WTC11 (cell line): Measurements from ENCODE around the gene MYCBPAP. TPM values are rescaled to one million over a fixed set of nuclear protein-coding genes. Genes with fewer than 3 reads are reported as not detected.

ENCODE experiments used
- ATAC-seq: fragments of 200-7000 bp; cut with Tn5 transposase; 2 replicates; pipeline ENCODE4 v1.10.0; 2021; ENCODE audit warnings: mild to moderate bottlenecking, moderate library complexity
- CTCF ChIA-PET: fragments of 300-600 bp; sonication (Branson Sonifier 250); formaldehyde crosslinking; loops from one replicate; lab custom pipeline; 2021; ENCODE audit warnings: antibody characterized with exemption; lab: Charles Lee
- POLR2A ChIA-PET: fragments of 350-600 bp; sonication (Branson Sonifier 250); formaldehyde crosslinking; loops from one replicate; lab custom pipeline; 2021; ENCODE audit warnings: antibody characterized with exemption; lab: Charles Lee
- DNase-seq: peaks from one replicate; pipeline ENCODE4 v3.0.0; 2021; ENCODE audit warnings: low spot score
- H3K27ac Mint-ChIP-seq: 2 replicates; pipeline ENCODE4 v1.8.0; 2021; ENCODE audit warnings: mixed read lengths
- H3K27me3 Mint-ChIP-seq: 2 replicates; pipeline ENCODE4 v1.8.0; 2021; ENCODE audit warnings: low read depth, mild to moderate bottlenecking, moderate library complexity, mixed read lengths
- H3K36me3 Mint-ChIP-seq: 2 replicates; pipeline ENCODE4 v1.8.0; 2021; ENCODE audit warnings: mixed read lengths
- H3K4me1 Mint-ChIP-seq: 2 replicates; pipeline ENCODE4 v1.8.0; 2022; ENCODE audit warnings: mixed read lengths
- H3K4me3 Mint-ChIP-seq: 2 replicates; pipeline ENCODE4 v1.8.0; 2021; ENCODE audit warnings: mild to moderate bottlenecking, moderate library complexity, mixed read lengths
- H3K9me3 Mint-ChIP-seq: 2 replicates; pipeline ENCODE4 v1.8.0; 2021; ENCODE audit warnings: mixed read lengths
- CREM ChIP-seq: sonication (generic); formaldehyde crosslinking; IDR thresholded peaks from 2 replicates; pipeline ENCODE4 v1.8.1; 2022; ENCODE audit warnings: mild to moderate bottlenecking, missing genetic modification reagents, moderate library complexity
- ESRRA ChIP-seq: sonication (generic); formaldehyde crosslinking; IDR thresholded peaks from 2 replicates; pipeline ENCODE4 v1.8.1; 2022; ENCODE audit warnings: mild to moderate bottlenecking, missing genetic modification reagents, borderline replicate concordance
- FOXK1 ChIP-seq: sonication (generic); formaldehyde crosslinking; IDR thresholded peaks from 2 replicates; pipeline ENCODE4 v1.8.0; 2022; ENCODE audit warnings: mild to moderate bottlenecking, moderate library complexity, missing genetic modification reagents
- FOXP1 ChIP-seq: sonication (generic); formaldehyde crosslinking; IDR thresholded peaks from 2 replicates; pipeline ENCODE4 v1.8.0; 2022; ENCODE audit warnings: missing genetic modification reagents, mild to moderate bottlenecking, moderate library complexity, borderline replicate concordance
- HMGA2 ChIP-seq: fragments of 250-450 bp; sonication (Bioruptor Pico); IDR thresholded peaks from 2 replicates; pipeline ENCODE4 v1.4.0; 2021; ENCODE audit warnings: mild to moderate bottlenecking, moderate library complexity
- IRF2 ChIP-seq: sonication (generic); formaldehyde crosslinking; IDR thresholded peaks from 2 replicates; pipeline ENCODE4 v1.8.0; 2022; ENCODE audit warnings: low read depth, missing genetic modification reagents, borderline replicate concordance
- NFYB ChIP-seq: sonication (generic); formaldehyde crosslinking; conservative IDR thresholded peaks from 2 replicates; pipeline ENCODE4 v1.8.0; 2022; ENCODE audit warnings: low read depth, missing genetic modification reagents
- NR1H2 ChIP-seq: sonication (generic); formaldehyde crosslinking; IDR thresholded peaks from 2 replicates; pipeline ENCODE4 v1.9.0; 2021; ENCODE audit warnings: mild to moderate bottlenecking, moderate library complexity, missing genetic modification reagents
- NR2C2 ChIP-seq: sonication (generic); formaldehyde crosslinking; IDR thresholded peaks from 2 replicates; pipeline ENCODE4 v1.8.0; 2022; ENCODE audit warnings: mild to moderate bottlenecking, missing genetic modification reagents
- PRRX2 ChIP-seq: fragments of 250-450 bp; sonication (Bioruptor Pico); IDR thresholded peaks from 2 replicates; pipeline ENCODE4 v1.8.0; 2021; ENCODE audit warnings: mild to moderate bottlenecking
- SMAD3 ChIP-seq: sonication (generic); formaldehyde crosslinking; IDR thresholded peaks from 2 replicates; pipeline ENCODE4 v1.8.0; 2022; ENCODE audit warnings: missing genetic modification reagents, mild to moderate bottlenecking, borderline replicate concordance
- SMAD4 ChIP-seq: sonication (generic); formaldehyde crosslinking; IDR thresholded peaks from 2 replicates; pipeline ENCODE4 v1.8.0; 2022; ENCODE audit warnings: mild to moderate bottlenecking, missing genetic modification reagents
- SP1 ChIP-seq: sonication (generic); formaldehyde crosslinking; conservative IDR thresholded peaks from 2 replicates; pipeline ENCODE4 v1.8.1; 2022; ENCODE audit warnings: missing genetic modification reagents
- ZBTB21 ChIP-seq: sonication (generic); formaldehyde crosslinking; IDR thresholded peaks from 2 replicates; pipeline ENCODE4 v1.8.1; 2023; ENCODE audit warnings: mild to moderate bottlenecking, missing genetic modification reagents, borderline replicate concordance
- ZNF219 ChIP-seq: sonication (generic); formaldehyde crosslinking; IDR thresholded peaks from 2 replicates; pipeline ENCODE4 v1.8.0; 2023; ENCODE audit warnings: missing genetic modification reagents, mild to moderate bottlenecking, borderline replicate concordance
- ZNF423 ChIP-seq: fragments of 250-450 bp; sonication (Bioruptor Pico); IDR thresholded peaks from 2 replicates; pipeline ENCODE4 v2.1.2; 2022; ENCODE audit warnings: mild to moderate bottlenecking, moderate library complexity
- total RNA-seq: library from RNA; stranded (reverse); gene quantifications from 3 replicates; pipeline ENCODE4 v1.2.3, GENCODE V29; 2021
- TF ChIP-seq, protein P1 (sequence below): fragments of 250-450 bp; sonication (Bioruptor Pico); IDR thresholded peaks from 2 replicates; pipeline ENCODE4 v1.9.0; 2021; ENCODE audit warnings: moderate library complexity, mild to moderate bottlenecking, inconsistent platforms, borderline replicate concordance
- TF ChIP-seq, protein P2 (sequence below): sonication (generic); formaldehyde crosslinking; IDR thresholded peaks from 2 replicates; pipeline ENCODE4 v1.8.0; 2022; ENCODE audit warnings: mild to moderate bottlenecking, missing genetic modification reagents
- TF ChIP-seq, protein P3 (sequence below): sonication (generic); formaldehyde crosslinking; IDR thresholded peaks from 2 replicates; pipeline ENCODE4 v1.8.0; 2023; ENCODE audit warnings: missing genetic modification reagents, mild to moderate bottlenecking, borderline replicate concordance
- TF ChIP-seq, protein P4 (sequence below): sonication (generic); formaldehyde crosslinking; IDR thresholded peaks from 2 replicates; pipeline ENCODE4 v1.8.0; 2023; ENCODE audit warnings: mild to moderate bottlenecking, missing genetic modification reagents
- TF ChIP-seq, protein P5 (sequence below): sonication (generic); formaldehyde crosslinking; IDR thresholded peaks from 2 replicates; pipeline ENCODE4 v1.8.1; 2022; ENCODE audit warnings: missing genetic modification reagents, borderline replicate concordance

Gene MYCBPAP
- total RNA-seq, 1 experiment from 2014 or later: 5.7 TPM

DNA sequence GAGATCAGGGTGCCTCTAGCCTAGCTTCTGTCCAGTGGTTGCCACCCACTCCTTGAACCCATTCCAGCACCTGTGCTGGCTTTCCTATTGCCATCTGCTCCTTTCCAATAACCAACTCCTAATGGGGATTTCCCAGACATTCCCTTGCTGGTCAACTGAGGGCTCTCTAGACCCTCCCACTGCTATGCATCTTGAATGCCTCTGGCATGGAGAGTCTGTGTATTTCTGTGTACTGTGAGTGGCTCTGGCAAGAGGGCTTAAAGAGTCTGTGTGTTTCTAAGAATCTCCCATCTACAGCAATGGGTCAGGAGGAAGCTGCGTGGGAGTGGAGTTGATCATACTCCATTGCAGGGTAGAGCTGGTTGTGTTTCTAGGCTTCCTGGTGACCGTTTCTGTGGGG, 13.3 kb downstream of the MYCBPAP start (continued):
- TF ChIP-seq SMAD4 (CRISPR knock-in tag): no peak
- TF ChIP-seq NR2C2 (CRISPR knock-in tag): no peak
- TF ChIP-seq IRF2 (CRISPR knock-in tag): no peak
- no peak for TF ChIP-seq ZNF219
- TF ChIP-seq, protein P1, sequence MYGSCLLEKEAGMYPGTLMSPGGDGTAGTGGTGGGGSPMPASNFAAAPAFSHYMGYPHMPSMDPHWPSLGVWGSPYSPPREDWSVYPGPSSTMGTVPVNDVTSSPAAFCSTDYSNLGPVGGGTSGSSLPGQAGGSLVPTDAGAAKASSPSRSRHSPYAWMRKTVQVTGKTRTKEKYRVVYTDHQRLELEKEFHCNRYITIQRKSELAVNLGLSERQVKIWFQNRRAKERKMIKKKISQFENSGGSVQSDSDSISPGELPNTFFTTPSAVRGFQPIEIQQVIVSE: no peak

DNA sequence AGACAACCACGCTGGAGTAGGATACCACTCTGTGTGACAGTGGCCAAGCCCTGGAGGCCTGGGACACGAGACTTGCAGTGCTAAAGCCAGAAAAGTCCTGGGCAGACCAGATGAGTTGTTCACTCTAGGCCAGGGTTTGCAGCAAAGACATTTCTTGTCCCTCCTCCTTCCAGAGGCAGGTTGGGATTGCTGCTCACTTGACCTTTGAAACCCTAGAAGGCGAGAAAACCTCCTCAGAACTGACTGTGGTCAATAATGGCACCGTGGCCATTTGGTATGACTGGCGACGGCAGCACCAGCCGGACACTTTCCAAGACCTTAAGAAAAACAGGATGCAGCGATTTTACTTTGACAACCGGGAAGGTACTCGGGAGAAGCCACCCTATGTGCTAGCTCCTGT, 14.5 kb downstream of the MYCBPAP start:
- ChIA-PET CTCF (no interaction called here), POLR2A (interaction anchor here (1.0 kb wide), 1 partner anchor 9 kb away, joined by 3 read pairs; no protein-coding TSS in a partner anchor)
- Mint-ChIP-seq H3K9me3 (no peaks in the 10 kb centered on the region), H3K27ac (no peak overlapping the region), H3K4me3 (no peak overlapping the region), H3K4me1 (peaks cover 6% of the 10 kb centered on the region), H3K36me3 (no peaks in the 10 kb centered on the region), H3K27me3 (no peaks in the 10 kb centered on the region; the same call in 1 of the 2 replicates)
- ATAC-seq (no peak), DNase-seq (no peak)
- TF ChIP-seq, protein P2, sequence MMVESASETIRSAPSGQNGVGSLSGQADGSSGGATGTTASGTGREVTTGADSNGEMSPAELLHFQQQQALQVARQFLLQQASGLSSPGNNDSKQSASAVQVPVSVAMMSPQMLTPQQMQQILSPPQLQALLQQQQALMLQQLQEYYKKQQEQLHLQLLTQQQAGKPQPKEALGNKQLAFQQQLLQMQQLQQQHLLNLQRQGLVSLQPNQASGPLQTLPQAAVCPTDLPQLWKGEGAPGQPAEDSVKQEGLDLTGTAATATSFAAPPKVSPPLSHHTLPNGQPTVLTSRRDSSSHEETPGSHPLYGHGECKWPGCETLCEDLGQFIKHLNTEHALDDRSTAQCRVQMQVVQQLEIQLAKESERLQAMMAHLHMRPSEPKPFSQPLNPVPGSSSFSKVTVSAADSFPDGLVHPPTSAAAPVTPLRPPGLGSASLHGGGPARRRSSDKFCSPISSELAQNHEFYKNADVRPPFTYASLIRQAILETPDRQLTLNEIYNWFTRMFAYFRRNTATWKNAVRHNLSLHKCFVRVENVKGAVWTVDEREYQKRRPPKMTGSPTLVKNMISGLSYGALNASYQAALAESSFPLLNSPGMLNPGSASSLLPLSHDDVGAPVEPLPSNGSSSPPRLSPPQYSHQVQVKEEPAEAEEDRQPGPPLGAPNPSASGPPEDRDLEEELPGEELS (CRISPR knock-in tag): no peak
- TF ChIP-seq, protein P3, sequence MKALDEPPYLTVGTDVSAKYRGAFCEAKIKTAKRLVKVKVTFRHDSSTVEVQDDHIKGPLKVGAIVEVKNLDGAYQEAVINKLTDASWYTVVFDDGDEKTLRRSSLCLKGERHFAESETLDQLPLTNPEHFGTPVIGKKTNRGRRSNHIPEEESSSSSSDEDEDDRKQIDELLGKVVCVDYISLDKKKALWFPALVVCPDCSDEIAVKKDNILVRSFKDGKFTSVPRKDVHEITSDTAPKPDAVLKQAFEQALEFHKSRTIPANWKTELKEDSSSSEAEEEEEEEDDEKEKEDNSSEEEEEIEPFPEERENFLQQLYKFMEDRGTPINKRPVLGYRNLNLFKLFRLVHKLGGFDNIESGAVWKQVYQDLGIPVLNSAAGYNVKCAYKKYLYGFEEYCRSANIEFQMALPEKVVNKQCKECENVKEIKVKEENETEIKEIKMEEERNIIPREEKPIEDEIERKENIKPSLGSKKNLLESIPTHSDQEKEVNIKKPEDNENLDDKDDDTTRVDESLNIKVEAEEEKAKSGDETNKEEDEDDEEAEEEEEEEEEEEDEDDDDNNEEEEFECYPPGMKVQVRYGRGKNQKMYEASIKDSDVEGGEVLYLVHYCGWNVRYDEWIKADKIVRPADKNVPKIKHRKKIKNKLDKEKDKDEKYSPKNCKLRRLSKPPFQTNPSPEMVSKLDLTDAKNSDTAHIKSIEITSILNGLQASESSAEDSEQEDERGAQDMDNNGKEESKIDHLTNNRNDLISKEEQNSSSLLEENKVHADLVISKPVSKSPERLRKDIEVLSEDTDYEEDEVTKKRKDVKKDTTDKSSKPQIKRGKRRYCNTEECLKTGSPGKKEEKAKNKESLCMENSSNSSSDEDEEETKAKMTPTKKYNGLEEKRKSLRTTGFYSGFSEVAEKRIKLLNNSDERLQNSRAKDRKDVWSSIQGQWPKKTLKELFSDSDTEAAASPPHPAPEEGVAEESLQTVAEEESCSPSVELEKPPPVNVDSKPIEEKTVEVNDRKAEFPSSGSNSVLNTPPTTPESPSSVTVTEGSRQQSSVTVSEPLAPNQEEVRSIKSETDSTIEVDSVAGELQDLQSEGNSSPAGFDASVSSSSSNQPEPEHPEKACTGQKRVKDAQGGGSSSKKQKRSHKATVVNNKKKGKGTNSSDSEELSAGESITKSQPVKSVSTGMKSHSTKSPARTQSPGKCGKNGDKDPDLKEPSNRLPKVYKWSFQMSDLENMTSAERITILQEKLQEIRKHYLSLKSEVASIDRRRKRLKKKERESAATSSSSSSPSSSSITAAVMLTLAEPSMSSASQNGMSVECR (CRISPR knock-in tag): no peak
- TF ChIP-seq SMAD4 (CRISPR knock-in tag) (no peak), FOXP1 (no peak), ZBTB21 (no peak), CREM (CRISPR knock-in tag) (no peak), NFYB (no peak), NR1H2 (CRISPR knock-in tag) (no peak), ZNF423 (no peak), HMGA2 (no peak), SMAD3 (no peak)
- TF ChIP-seq, all 79 proteins: peak for 0

DNA sequence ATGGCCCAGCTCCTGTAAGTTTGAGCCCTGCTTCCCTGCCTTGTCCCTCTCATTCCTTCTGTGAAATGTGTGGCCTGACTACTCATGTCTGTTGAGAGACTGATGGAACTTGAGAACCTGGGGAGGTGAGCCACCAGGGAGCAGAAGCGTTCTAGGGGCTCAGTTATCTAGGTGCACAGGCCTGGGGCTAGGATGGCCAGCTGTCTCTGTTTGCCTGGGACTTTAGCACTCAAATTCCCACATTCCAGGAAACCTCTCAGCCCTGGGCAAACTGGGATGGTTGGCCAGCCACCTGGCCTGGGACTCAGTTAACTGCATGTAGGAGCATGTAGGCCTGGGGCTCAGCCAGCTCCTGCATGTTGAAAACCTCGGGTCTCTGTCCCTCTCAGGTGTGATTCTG, 15.0 kb downstream of the MYCBPAP start:
- ATAC-seq: no peak
- ChIA-PET POLR2A (interaction anchor here (1.0 kb wide), 1 partner anchor 9 kb away, joined by 3 read pairs; no protein-coding TSS in a partner anchor), CTCF (no interaction called here)
- DNase-seq: no peak
- no peak overlapping the region for H3K27ac Mint-ChIP-seq
- H3K9me3 Mint-ChIP-seq: no peaks in the 10 kb centered on the region
- H3K36me3 Mint-ChIP-seq: no peaks in the 10 kb centered on the region
- H3K27me3 Mint-ChIP-seq: no peaks in the 10 kb centered on the region; the same call in 1 of the 2 replicates
- H3K4me1 Mint-ChIP-seq: peaks cover 6% of the 10 kb centered on the region
- H3K4me3 Mint-ChIP-seq: no peak overlapping the region
- TF ChIP-seq ESRRA (CRISPR knock-in tag) (no peak), SP1 (CRISPR knock-in tag) (no peak), NR1H2 (CRISPR knock-in tag) (no peak), PRRX2 (CRISPR knock-in tag) (no peak), FOXK1 (CRISPR knock-in tag) (no peak)
- TF ChIP-seq, protein P4, sequence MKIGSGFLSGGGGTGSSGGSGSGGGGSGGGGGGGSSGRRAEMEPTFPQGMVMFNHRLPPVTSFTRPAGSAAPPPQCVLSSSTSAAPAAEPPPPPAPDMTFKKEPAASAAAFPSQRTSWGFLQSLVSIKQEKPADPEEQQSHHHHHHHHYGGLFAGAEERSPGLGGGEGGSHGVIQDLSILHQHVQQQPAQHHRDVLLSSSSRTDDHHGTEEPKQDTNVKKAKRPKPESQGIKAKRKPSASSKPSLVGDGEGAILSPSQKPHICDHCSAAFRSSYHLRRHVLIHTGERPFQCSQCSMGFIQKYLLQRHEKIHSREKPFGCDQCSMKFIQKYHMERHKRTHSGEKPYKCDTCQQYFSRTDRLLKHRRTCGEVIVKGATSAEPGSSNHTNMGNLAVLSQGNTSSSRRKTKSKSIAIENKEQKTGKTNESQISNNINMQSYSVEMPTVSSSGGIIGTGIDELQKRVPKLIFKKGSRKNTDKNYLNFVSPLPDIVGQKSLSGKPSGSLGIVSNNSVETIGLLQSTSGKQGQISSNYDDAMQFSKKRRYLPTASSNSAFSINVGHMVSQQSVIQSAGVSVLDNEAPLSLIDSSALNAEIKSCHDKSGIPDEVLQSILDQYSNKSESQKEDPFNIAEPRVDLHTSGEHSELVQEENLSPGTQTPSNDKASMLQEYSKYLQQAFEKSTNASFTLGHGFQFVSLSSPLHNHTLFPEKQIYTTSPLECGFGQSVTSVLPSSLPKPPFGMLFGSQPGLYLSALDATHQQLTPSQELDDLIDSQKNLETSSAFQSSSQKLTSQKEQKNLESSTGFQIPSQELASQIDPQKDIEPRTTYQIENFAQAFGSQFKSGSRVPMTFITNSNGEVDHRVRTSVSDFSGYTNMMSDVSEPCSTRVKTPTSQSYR: no peak
- TF ChIP-seq, protein P5, sequence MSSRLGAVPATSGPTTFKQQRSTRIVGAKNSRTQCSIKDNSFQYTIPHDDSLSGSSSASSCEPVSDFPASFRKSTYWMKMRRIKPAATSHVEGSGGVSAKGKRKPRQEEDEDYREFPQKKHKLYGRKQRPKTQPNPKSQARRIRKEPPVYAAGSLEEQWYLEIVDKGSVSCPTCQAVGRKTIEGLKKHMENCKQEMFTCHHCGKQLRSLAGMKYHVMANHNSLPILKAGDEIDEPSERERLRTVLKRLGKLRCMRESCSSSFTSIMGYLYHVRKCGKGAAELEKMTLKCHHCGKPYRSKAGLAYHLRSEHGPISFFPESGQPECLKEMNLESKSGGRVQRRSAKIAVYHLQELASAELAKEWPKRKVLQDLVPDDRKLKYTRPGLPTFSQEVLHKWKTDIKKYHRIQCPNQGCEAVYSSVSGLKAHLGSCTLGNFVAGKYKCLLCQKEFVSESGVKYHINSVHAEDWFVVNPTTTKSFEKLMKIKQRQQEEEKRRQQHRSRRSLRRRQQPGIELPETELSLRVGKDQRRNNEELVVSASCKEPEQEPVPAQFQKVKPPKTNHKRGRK: no peak
